ENCODE measurements around the gene CNTNAP2.

- TF ChIP-seq CTCF (IDR thresholded peaks at IDR 0.05) (no peak), POLR2A (IDR thresholded peaks at IDR 0.05) (no peak)
Measured at GRCh38 chr7:147651601-147652000, 1535.0 kb downstream of the CNTNAP2 start.
